Adipose tissue (tissue), 3 donors: ENCODE data around the gene CDK5R1. TPM values are rescaled to one million over a fixed set of nuclear protein-coding genes. Genes with fewer than 3 reads are reported as not detected.

Source experiments
- H3K27ac ChIP-seq: one replicate; pipeline ENCODE4 v1.5.1; 2013; ENCODE audit warnings: low read depth, low read length
- WGBS, 3 donors: extraction: QIAGEN DNeasy Blood & Tissue Kit; methylation state at CpG; one replicate each; pipeline ENCODE4 v1.1.7; 2013; 5-methylcytosine and 5-hydroxymethylcytosine counted together
- polyA plus RNA-seq, 3 donors: library from polyadenylated mRNA; stranded (reverse); fragments of 200-250 nt; gene quantifications; one replicate each; pipeline ENCODE4 v1.2.3, GENCODE V29; 2013
- donor health status: healthy with polysubstance abuse.
- donor health status: Bipolar disorder and iron deficiency.
- donor health status: healthy.

CDK5R1 gene
- polyA plus RNA-seq, 3 donors = 0.52 to 0.90 (median 0.86) TPM

- H3K27ac ChIP-seq = no peak overlapping the region
- WGBS, 3 donors = 71 to 92% (median 88%) methylated on average over 1 of the region's 1 CpG
Measured at GRCh38 chr17:32464374-32464773, 22.4 kb upstream of the CDK5R1 start.

DNA sequence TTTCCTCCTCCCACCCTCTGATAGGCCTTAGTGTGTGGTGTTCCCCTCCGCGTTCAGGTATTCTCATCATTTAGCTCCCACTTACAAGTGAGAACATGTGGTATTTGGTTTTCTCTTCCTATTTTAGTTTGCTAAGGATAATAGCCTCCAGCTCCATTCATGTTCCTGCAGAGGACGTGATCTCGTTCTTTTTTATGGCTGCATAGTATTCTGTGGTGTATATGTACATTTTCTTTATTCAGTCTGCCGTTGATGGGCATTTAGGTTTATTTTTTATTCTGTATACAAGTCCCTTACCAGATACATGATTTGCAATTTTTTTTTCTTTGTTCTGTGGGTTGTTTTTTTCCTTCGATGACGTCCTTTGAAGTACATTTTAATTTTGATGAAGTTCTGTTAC is 18.8 kb upstream of the CDK5R1 start:
- 96 to 99% (median 98%) methylated on average over 7 of the region's 7 CpGs for WGBS, 3 donors
- no peak overlapping the region for H3K27ac ChIP-seq

DNA sequence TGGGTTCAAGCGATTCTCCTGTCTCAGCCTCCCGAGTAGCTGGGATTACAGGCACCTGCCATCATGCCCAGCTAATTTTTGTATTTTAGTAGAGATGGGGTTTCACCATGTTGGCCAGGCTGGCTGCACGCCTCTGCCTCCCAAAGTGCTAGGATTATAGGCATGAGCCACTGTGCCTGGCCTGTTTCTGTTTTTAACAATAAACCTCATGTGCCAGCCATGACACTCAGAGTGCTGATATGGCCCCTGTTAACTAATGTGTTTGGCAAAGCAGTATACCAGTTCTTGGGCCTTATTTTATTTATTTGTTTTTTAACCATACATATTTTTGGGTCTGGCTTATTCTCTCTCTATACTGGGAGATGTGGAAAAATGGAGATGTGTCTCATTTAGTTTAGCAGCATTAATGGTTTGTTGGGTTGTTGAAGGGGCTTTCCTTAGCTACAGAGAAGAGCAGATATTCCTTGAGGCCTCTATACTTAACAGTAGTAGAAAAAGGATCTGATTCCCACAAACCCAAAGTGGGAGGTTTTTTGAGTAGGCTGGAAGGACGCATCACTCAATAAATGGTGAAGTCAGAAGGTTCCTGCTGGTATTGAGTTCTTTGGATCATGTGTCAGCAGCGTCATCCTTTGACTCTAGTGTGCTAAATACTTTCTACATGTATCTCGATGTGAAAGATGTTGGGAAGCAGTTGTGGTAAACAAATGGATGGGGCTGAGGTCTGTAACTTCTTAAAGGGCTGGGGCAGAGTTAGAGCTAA is 16.2 kb upstream of the CDK5R1 start:
- no peak overlapping the region for H3K27ac ChIP-seq
- WGBS, 3 donors = 92 to 94% (median 92%) methylated on average over 6 of the region's 6 CpGs

DNA sequence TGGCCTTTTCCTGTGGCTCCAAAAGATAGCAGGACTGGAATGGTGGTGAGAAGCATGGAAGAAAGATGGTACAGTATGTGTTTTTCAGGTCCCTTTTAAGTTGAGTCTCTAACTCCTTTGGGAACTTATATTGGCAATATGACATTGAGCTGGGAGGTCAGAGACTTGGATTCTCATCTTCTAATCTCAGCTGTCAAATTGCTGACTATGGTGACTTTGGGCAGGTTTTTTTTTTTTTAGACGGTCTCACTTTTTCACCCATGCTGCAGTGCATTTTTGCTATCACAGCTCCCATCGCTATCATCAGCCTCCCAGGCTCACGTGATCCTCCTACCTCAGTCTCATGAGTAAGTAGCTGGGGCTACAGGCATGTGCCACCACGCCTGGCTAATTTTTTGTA is 15.1 kb upstream of the CDK5R1 start:
- WGBS, 3 donors = 94 to 97% (median 95%) methylated on average over 4 of the region's 4 CpGs
- H3K27ac ChIP-seq = no peak overlapping the region

GRCh38 chr17:32475258-32475657 is 11.5 kb upstream of the CDK5R1 start:
- H3K27ac ChIP-seq = no peak overlapping the region
- 93 to 95% (median 95%) methylated on average over 3 of the region's 3 CpGs for WGBS, 3 donors

DNA sequence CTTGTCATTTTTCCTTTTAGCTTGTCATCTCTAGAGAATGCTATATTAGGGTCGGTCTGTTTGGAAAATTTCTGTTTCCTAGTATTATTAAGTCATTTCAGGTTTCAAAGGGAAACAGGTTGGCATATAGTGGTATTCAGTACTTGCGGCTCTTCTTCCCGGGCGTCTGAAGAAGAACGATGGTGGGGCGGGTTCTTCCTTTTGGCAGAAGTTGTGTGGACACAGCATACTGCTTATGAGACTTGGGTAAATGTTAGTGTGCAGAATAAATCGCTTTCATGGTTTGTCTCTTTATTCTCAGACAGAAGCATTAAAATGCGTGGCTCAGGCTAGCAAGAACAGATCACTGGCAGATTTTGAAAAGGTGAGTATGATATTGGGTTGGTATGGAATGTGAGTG is 9.6 kb upstream of the CDK5R1 start:
- WGBS, 3 donors = 92 to 95% (median 93%) methylated on average over 8 of the region's 8 CpGs
- no peak overlapping the region for H3K27ac ChIP-seq

DNA sequence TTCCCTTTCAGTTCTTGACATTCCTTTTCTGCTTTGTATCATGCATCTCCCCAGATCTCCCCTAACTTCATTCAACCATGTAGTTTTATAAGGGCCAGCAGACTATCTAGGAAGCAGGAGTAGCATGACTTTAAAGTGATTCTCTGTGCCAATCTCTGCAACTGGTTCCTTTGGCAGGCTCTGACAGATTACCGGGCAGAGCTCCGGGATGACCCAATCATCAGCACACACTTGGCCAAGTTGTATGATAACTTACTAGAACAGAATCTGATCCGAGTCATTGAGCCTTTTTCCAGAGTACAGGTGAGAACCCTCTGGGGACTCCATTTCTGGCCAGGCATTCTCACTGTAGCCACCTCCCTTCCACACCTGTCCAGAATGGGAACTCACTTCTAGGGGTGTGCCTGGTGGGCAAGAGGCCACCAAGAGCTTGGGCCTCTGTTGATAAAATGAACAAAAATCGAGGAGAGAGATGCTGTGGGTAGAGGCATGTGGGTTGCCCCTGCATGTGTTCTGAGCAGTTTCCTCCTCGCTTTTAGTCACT is 7.6 kb upstream of the CDK5R1 start:
- no peak overlapping the region for H3K27ac ChIP-seq
- WGBS, 3 donors = 79 to 87% (median 86%) methylated on average over 5 of the region's 5 CpGs

DNA sequence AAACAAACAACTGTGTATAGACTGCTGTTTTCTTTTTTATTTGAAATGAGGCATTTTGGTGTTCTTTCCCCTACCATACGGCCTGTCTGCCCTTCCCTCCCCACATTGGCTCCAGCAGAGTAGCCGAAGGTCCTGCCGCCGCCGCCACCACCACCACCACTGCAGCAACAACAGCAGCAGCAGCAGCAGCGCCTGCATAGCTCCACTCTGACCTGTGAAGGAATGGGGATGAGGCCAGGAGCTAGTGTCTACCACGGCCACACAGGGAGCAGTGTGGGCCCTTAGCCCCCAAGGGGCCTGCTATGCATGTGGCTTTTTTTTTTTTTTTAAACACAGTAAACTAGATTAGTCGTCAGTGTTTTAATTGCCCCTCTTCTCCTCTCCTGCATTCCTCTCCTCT is 5.6 kb upstream of the CDK5R1 start:
- 83 to 90% (median 85%) methylated on average over 8 of the region's 8 CpGs for WGBS, 3 donors
- H3K27ac ChIP-seq = no peak overlapping the region

GRCh38 chr17:32482568-32483320 is 4.0 kb upstream of the CDK5R1 start:
- no peak overlapping the region for H3K27ac ChIP-seq
- WGBS, 3 donors = 62 to 82% (median 73%) methylated on average over 11 of the region's 11 CpGs

DNA sequence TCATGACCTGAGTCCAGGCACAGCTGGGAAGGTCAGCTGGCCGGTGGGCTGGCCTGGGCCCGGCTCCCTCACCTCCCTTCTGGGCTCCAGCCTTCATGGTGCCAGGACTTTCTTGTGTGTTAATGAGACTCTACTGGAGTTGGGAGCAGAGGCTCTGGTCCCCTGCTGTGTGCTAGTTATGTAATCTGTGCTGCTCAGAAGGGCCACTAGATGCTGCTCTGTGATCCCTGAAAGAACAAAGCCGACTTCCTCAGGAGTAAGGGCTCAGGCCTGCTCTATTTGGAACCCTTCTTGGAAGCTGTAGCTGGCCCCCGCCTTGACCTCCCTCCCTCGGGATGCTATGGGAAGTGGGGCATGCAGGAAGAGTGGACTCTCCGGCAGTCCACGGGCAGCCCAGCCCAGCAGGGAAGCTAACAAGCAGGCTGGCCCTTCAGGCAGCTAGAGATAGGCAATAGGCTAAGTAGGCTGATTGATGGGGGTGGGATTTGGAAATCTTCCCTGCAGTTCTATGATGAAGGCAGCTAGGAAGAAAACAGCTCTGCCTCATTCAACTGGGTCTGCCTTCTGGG is 3.3 kb upstream of the CDK5R1 start:
- no peak overlapping the region for H3K27ac ChIP-seq
- WGBS, 3 donors = 4 to 32% (median 26%) methylated on average over 7 of the region's 7 CpGs

GRCh38 chr17:32484041-32484461 is 2.7 kb upstream of the CDK5R1 start:
- WGBS, 3 donors = 79 to 86% (median 79%) methylated on average over 4 of the region's 4 CpGs
- no peak overlapping the region for H3K27ac ChIP-seq

DNA sequence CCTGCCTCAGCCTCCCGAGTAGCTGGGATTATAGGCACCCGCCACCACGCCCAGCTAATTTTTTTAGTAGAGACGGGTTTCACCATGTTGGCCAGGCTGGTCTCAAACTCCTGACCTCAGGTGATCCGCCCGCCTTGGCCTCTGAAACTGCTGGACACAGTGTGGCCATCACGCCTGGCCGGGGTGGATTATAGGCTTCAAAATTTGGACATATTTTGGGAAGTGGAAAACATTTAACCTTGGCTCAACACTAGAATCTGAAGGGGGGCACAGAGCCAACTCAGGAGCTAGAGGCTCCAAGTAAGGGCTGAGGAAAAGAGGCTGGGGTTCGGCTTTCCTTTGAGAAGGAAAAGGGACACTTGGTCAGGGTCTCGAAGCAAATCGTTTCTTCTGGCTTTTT is 2.2 kb upstream of the CDK5R1 start:
- WGBS, 3 donors = 80 to 86% (median 81%) methylated on average over 11 of the region's 11 CpGs
- H3K27ac ChIP-seq = no peak overlapping the region

DNA sequence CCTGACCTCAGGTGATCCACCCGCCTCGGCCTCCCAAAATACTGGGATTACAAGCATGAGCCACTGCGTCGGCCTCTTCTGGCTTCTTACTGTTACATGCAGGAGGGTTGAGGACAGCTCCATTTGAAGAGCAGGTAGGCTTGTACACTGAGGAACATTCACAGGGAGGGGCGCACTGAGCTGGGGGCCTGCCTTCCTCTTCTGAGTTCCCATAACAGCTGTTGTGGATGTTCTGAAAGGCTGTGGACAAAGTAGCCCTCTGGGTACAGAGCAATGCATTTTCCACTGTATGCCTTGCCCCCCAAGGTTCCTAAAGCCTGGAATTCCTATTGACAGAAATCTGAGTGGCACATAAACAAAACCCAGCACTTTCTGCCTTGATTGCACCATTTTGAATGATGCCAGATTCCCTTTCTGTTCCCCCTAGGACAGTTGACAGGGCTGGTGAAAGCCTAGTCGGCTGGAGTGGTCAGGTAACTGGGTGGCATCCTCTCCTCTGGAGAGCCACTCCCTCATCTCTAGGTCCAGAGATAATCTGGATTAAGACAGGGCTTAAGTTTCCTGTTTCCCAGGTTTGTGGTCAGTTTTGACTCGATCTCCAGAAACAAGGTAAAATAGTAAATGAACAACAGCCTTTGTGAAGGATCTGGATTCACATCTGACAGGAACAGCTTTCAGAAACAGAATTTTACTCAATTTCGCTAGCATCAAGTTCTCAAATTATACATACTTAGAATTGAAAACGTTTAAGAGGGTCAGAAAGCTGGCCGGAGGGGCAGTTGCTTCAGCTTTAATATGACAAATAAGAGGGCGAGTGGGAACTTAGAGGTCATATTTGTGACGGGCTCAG is 1.3 kb upstream of the CDK5R1 start:
- 63 to 74% (median 65%) methylated on average over 12 of the region's 12 CpGs for WGBS, 3 donors
- no peak overlapping the region for H3K27ac ChIP-seq

DNA sequence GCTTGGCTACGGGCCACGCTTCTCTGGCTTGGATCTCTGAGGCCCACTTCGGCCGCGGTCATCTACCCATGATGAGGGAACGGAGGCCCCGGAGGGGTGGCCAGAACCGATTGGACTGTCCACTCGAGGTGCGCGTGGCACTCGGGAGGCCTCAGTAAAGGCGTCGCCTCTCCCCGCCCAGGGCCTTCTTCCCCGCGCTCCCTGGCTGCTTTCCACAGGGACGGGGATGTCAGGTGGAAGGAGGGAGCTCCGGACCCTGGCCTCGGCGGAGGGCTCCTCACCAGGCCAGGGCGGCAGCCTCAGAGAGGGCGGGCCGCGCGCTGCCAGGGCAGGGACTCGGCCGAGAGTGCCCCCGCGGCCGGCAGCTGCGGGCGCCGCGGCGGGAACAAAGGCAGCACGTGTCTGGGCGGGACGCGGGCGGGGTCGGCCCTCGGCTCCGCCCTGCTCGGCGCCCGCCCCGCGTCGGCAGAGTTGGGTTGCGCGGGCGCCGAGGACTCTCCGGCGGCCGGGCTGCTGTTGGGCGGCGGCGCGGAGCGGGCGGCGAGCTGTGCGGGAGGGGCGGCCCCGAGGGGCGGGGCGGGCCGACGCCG is 587 bp upstream of the CDK5R1 start:
- peak overlapping the region; percentile 43 for H3K27ac ChIP-seq
- WGBS, 3 donors = 6 to 9% (median 6%) methylated on average over 36 to 71 of the region's 72 CpGs

DNA sequence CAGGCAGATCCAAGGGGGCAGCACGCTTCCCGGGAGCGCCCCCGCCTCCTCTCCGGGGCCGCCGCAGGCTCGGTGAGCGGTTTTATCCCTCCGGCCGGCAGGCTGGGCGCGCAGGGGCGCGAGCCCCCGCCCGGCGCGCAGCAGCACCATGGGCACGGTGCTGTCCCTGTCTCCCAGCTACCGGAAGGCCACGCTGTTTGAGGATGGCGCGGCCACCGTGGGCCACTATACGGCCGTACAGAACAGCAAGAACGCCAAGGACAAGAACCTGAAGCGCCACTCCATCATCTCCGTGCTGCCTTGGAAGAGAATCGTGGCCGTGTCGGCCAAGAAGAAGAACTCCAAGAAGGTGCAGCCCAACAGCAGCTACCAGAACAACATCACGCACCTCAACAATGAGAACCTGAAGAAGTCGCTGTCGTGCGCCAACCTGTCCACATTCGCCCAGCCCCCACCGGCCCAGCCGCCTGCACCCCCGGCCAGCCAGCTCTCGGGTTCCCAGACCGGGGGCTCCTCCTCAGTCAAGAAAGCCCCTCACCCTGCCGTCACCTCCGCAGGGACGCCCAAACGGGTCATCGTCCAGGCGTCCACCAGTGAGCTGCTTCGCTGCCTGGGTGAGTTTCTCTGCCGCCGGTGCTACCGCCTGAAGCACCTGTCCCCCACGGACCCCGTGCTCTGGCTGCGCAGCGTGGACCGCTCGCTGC is 832 bp downstream of the CDK5R1 start:
- H3K27ac ChIP-seq = no peak overlapping the region
- WGBS, 3 donors = 41 to 47% (median 41%) methylated on average over 45 to 59 of the region's 59 CpGs

- H3K27ac ChIP-seq = no peak overlapping the region
- WGBS, 3 donors = 92 to 98% (median 94%) methylated on average over 16 of the region's 16 CpGs
Measured at GRCh38 chr17:32488177-32488542, 1.4 kb downstream of the CDK5R1 start.

DNA sequence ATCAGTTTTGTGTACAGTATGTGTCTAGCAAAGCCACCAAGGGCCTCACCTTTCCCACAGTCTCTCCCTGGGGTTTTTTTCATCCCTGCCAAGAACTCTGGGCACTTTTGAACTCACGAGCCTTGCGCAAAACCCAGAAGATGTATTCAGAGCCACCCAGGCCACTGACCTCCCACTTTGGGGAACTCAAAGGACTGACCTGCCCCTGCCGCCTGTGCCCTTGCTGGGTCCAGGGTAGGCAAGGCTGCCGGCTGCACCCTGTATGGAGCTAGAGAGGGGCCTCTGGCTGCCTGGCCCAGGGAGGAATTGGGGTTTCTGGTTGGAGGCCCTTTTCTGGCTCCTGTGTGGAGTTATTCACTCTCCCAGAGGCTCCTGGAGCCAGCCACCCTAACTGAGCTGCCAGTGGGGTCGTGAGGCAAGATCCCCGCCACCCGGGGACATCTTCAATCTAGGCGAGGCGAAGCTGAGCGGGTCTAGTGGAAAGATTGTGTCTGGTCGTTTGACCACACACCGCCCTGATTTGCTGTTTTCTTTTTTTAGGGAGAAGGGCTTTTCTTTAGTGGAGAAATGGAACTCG is 1.9 kb downstream of the CDK5R1 start:
- 93 to 95% (median 94%) methylated on average over 13 of the region's 13 CpGs for WGBS, 3 donors

More for the DNA sequence above, 1.9 kb downstream of the CDK5R1 start:
- no peak overlapping the region for H3K27ac ChIP-seq
